Measurements from ENCODE around the gene FSHR.

Gene FSHR

GRCh38 chr2:48968011-48968410 is 186.3 kb downstream of the FSHR start:
- H3K4me3 ChIP-seq (ENCODE audit: low read depth, low read length): no peak overlapping the region
- no peaks in the 10 kb centered on the region for H3K36me3 ChIP-seq (ENCODE audit: control insufficient read depth, insufficient read depth, low read length)
- no peak overlapping the region for H3K9ac ChIP-seq (ENCODE audit: low read length)

GRCh38 chr2:48965204-48965603 is 189.1 kb downstream of the FSHR start:
- no peaks in the 10 kb centered on the region for H3K9me3 ChIP-seq (ENCODE audit: control insufficient read depth, insufficient read depth, low read depth, low read length)
- no peak overlapping the region for H3K9ac ChIP-seq (ENCODE audit: low read length)
- no peaks in the 10 kb centered on the region for H3K27me3 ChIP-seq (ENCODE audit: control insufficient read depth, insufficient read depth, low read length)
- no peaks in the 10 kb centered on the region for H3K36me3 ChIP-seq (ENCODE audit: control insufficient read depth, insufficient read depth, low read length)
- H3K27ac ChIP-seq (ENCODE audit: low read depth, low read length): no peak overlapping the region
- peaks cover 5% of the 10 kb centered on the region; the same call in 1 of the 2 replicates for H3K4me1 ChIP-seq (ENCODE audit: control insufficient read depth, insufficient read depth, low read length)
- no peak overlapping the region for H3K4me3 ChIP-seq (ENCODE audit: low read depth, low read length)

More at GRCh38 chr2:48968011-48968410, 186.3 kb downstream of the FSHR start:
- Histone ChIP-seq H3K4me1 (ENCODE audit: control insufficient read depth, insufficient read depth, low read length) (peaks cover 5% of the 10 kb centered on the region; the same call in 1 of the 2 replicates), H3K27ac (ENCODE audit: low read depth, low read length) (no peak overlapping the region), H3K9me3 (ENCODE audit: control insufficient read depth, insufficient read depth, low read depth, low read length) (no peaks in the 10 kb centered on the region), H3K27me3 (ENCODE audit: control insufficient read depth, insufficient read depth, low read length) (no peaks in the 10 kb centered on the region)

GRCh38 chr2:48961009-48961408 is 193.3 kb downstream of the FSHR start:
- no peak overlapping the region for H3K9ac ChIP-seq (ENCODE audit: low read length)
- H3K27me3 ChIP-seq (ENCODE audit: control insufficient read depth, insufficient read depth, low read length): no peaks in the 10 kb centered on the region
- no peak overlapping the region for H3K27ac ChIP-seq (ENCODE audit: low read depth, low read length)
- peaks cover 5% of the 10 kb centered on the region; the same call in 1 of the 2 replicates for H3K4me1 ChIP-seq (ENCODE audit: control insufficient read depth, insufficient read depth, low read length)
- no peaks in the 10 kb centered on the region for H3K9me3 ChIP-seq (ENCODE audit: control insufficient read depth, insufficient read depth, low read depth, low read length)
- no peaks in the 10 kb centered on the region for H3K36me3 ChIP-seq (ENCODE audit: control insufficient read depth, insufficient read depth, low read length)
- H3K4me3 ChIP-seq (ENCODE audit: low read depth, low read length): no peak overlapping the region

- no peak overlapping the region for H3K9ac ChIP-seq (ENCODE audit: low read length)
- no peak overlapping the region for H3K27ac ChIP-seq (ENCODE audit: low read depth, low read length)
- H3K4me3 ChIP-seq (ENCODE audit: low read depth, low read length): no peak overlapping the region
- H3K9me3 ChIP-seq (ENCODE audit: control insufficient read depth, insufficient read depth, low read depth, low read length): no peaks in the 10 kb centered on the region
- H3K36me3 ChIP-seq (ENCODE audit: control insufficient read depth, insufficient read depth, low read length): no peaks in the 10 kb centered on the region
- no peaks in the 10 kb centered on the region for H3K27me3 ChIP-seq (ENCODE audit: control insufficient read depth, insufficient read depth, low read length)
- peaks cover 4% of the 10 kb centered on the region; the same call in 1 of the 2 replicates for H3K4me1 ChIP-seq (ENCODE audit: control insufficient read depth, insufficient read depth, low read length)
These were observed 199.4 kb downstream of the FSHR start for GRCh38 chr2:48954935-48955334.

- Histone ChIP-seq H3K4me1 (ENCODE audit: control insufficient read depth, insufficient read depth, low read length) (peaks cover 4% of the 10 kb centered on the region; the same call in 1 of the 2 replicates), H3K27ac (ENCODE audit: low read depth, low read length) (no peak overlapping the region), H3K27me3 (ENCODE audit: control insufficient read depth, insufficient read depth, low read length) (no peaks in the 10 kb centered on the region), H3K9ac (ENCODE audit: low read length) (no peak overlapping the region), H3K36me3 (ENCODE audit: control insufficient read depth, insufficient read depth, low read length) (no peaks in the 10 kb centered on the region), H3K4me3 (ENCODE audit: low read depth, low read length) (no peak overlapping the region), H3K9me3 (ENCODE audit: control insufficient read depth, insufficient read depth, low read depth, low read length) (no peaks in the 10 kb centered on the region)
These were observed 200.0 kb downstream of the FSHR start for GRCh38 chr2:48954311-48954710.

GRCh38 chr2:48952614-48953013 is 201.7 kb downstream of the FSHR start:
- H3K4me3 ChIP-seq (ENCODE audit: low read depth, low read length): no peak overlapping the region
- H3K36me3 ChIP-seq (ENCODE audit: control insufficient read depth, insufficient read depth, low read length): no peaks in the 10 kb centered on the region
- no peaks in the 10 kb centered on the region; the same call in 1 of the 2 replicates for H3K27me3 ChIP-seq (ENCODE audit: control insufficient read depth, insufficient read depth, low read length)
- H3K27ac ChIP-seq (ENCODE audit: low read depth, low read length): no peak overlapping the region
- no peaks in the 10 kb centered on the region for H3K9me3 ChIP-seq (ENCODE audit: control insufficient read depth, insufficient read depth, low read depth, low read length)
- peaks cover 4% of the 10 kb centered on the region; the same call in 1 of the 2 replicates for H3K4me1 ChIP-seq (ENCODE audit: control insufficient read depth, insufficient read depth, low read length)
- H3K9ac ChIP-seq (ENCODE audit: low read length): no peak overlapping the region

- H3K9me3 ChIP-seq (ENCODE audit: control insufficient read depth, insufficient read depth, low read depth, low read length): no peaks in the 10 kb centered on the region
- H3K36me3 ChIP-seq (ENCODE audit: control insufficient read depth, insufficient read depth, low read length): no peaks in the 10 kb centered on the region
- no peaks in the 10 kb centered on the region; the same call in 1 of the 2 replicates for H3K27me3 ChIP-seq (ENCODE audit: control insufficient read depth, insufficient read depth, low read length)
- no peak overlapping the region for H3K9ac ChIP-seq (ENCODE audit: low read length)
- no peak overlapping the region for H3K4me3 ChIP-seq (ENCODE audit: low read depth, low read length)
- peaks cover 4% of the 10 kb centered on the region; the same call in 1 of the 2 replicates for H3K4me1 ChIP-seq (ENCODE audit: control insufficient read depth, insufficient read depth, low read length)
- no peak overlapping the region for H3K27ac ChIP-seq (ENCODE audit: low read depth, low read length)
These were observed 202.2 kb downstream of the FSHR start for GRCh38 chr2:48952143-48952542.

GRCh38 chr2:48948400-48949125 is 205.8 kb downstream of the FSHR start:
- no peak overlapping the region for H3K27ac ChIP-seq (ENCODE audit: low read depth, low read length)
- no peak overlapping the region for H3K4me3 ChIP-seq (ENCODE audit: low read depth, low read length)
- H3K36me3 ChIP-seq (ENCODE audit: control insufficient read depth, insufficient read depth, low read length): no peaks in the 10 kb centered on the region
- peaks cover 4% of the 10 kb centered on the region; the same call in 1 of the 2 replicates for H3K4me1 ChIP-seq (ENCODE audit: control insufficient read depth, insufficient read depth, low read length)
- H3K27me3 ChIP-seq (ENCODE audit: control insufficient read depth, insufficient read depth, low read length): no peaks in the 10 kb centered on the region; the same call in 1 of the 2 replicates
- H3K9ac ChIP-seq (ENCODE audit: low read length): no peak overlapping the region
- no peaks in the 10 kb centered on the region for H3K9me3 ChIP-seq (ENCODE audit: control insufficient read depth, insufficient read depth, low read depth, low read length)

GRCh38 chr2:48946449-48947048 is 207.8 kb downstream of the FSHR start:
- no peak overlapping the region for H3K27ac ChIP-seq (ENCODE audit: low read depth, low read length)
- no peak overlapping the region for H3K4me3 ChIP-seq (ENCODE audit: low read depth, low read length)
- no peaks in the 10 kb centered on the region for H3K4me1 ChIP-seq (ENCODE audit: control insufficient read depth, insufficient read depth, low read length)
- no peaks in the 10 kb centered on the region for H3K36me3 ChIP-seq (ENCODE audit: control insufficient read depth, insufficient read depth, low read length)
- H3K9me3 ChIP-seq (ENCODE audit: control insufficient read depth, insufficient read depth, low read depth, low read length): no peaks in the 10 kb centered on the region
- no peaks in the 10 kb centered on the region; the same call in 1 of the 2 replicates for H3K27me3 ChIP-seq (ENCODE audit: control insufficient read depth, insufficient read depth, low read length)
- H3K9ac ChIP-seq (ENCODE audit: low read length): no peak overlapping the region

- Histone ChIP-seq H3K9ac (ENCODE audit: low read length) (no peak overlapping the region), H3K36me3 (ENCODE audit: control insufficient read depth, insufficient read depth, low read length) (no peaks in the 10 kb centered on the region), H3K9me3 (ENCODE audit: control insufficient read depth, insufficient read depth, low read depth, low read length) (no peaks in the 10 kb centered on the region), H3K27me3 (ENCODE audit: control insufficient read depth, insufficient read depth, low read length) (no peaks in the 10 kb centered on the region; the same call in 1 of the 2 replicates), H3K4me1 (ENCODE audit: control insufficient read depth, insufficient read depth, low read length) (no peaks in the 10 kb centered on the region), H3K4me3 (ENCODE audit: low read depth, low read length) (no peak overlapping the region), H3K27ac (ENCODE audit: low read depth, low read length) (no peak overlapping the region)
These were observed 209.4 kb downstream of the FSHR start for GRCh38 chr2:48944956-48945355.

- H3K9me3 ChIP-seq (ENCODE audit: control insufficient read depth, insufficient read depth, low read depth, low read length): no peaks in the 10 kb centered on the region
- no peak overlapping the region for H3K4me3 ChIP-seq (ENCODE audit: low read depth, low read length)
- H3K4me1 ChIP-seq (ENCODE audit: control insufficient read depth, insufficient read depth, low read length): no peaks in the 10 kb centered on the region
- H3K36me3 ChIP-seq (ENCODE audit: control insufficient read depth, insufficient read depth, low read length): no peaks in the 10 kb centered on the region
- H3K27ac ChIP-seq (ENCODE audit: low read depth, low read length): no peak overlapping the region
- H3K9ac ChIP-seq (ENCODE audit: low read length): no peak overlapping the region
- H3K27me3 ChIP-seq (ENCODE audit: control insufficient read depth, insufficient read depth, low read length): no peaks in the 10 kb centered on the region
These were observed 210.9 kb downstream of the FSHR start for GRCh38 chr2:48943436-48943835.
